Nephron (organoid): ENCODE results near the gene PRDM16.
A peak's percentile ranks its signal among the peaks of the same experiment; 100 is the strongest.

Experiments
- H3K27ac Mint-ChIP-seq, 3 experiments: 2 replicates each; pipeline ENCODE4 v1.8.0; 2020; ENCODE audit warnings: mixed read lengths in 3 of 3, mild to moderate bottlenecking in 2 of 3, moderate library complexity in 1 of 3
- H3K27me3 Mint-ChIP-seq: 2 replicates; pipeline ENCODE4 v1.8.0; 2021; ENCODE audit warnings: low read depth, mild to moderate bottlenecking, moderate library complexity, mixed read lengths
- H3K36me3 Mint-ChIP-seq: 2 replicates; pipeline ENCODE4 v1.8.0; 2020; ENCODE audit warnings: low read depth, mixed read lengths
- H3K4me1 Mint-ChIP-seq: 2 replicates; pipeline ENCODE4 v1.8.0; 2020; ENCODE audit warnings: mixed read lengths
- H3K4me3 Mint-ChIP-seq, 3 experiments: 2 replicates each; pipeline ENCODE4 v1.8.0; 2020; ENCODE audit warnings: mild to moderate bottlenecking in 3 of 3, mixed read lengths in 3 of 3, moderate library complexity in 2 of 3
- H3K9me3 Mint-ChIP-seq: 2 replicates; pipeline ENCODE4 v1.8.0; 2020; ENCODE audit warnings: mixed read lengths
- TF ChIP-seq, protein P1 (sequence below), 3 experiments: fragments of 200-600 bp; sonication (generic); IDR thresholded peaks; one replicate each; pipeline ENCODE4 v1.5.0; 2021; ENCODE audit warnings: antibody characterized with exemption in 3 of 3; ENCODE audit not compliant: unreplicated experiment in 3 of 3

The PRDM16 gene

DNA sequence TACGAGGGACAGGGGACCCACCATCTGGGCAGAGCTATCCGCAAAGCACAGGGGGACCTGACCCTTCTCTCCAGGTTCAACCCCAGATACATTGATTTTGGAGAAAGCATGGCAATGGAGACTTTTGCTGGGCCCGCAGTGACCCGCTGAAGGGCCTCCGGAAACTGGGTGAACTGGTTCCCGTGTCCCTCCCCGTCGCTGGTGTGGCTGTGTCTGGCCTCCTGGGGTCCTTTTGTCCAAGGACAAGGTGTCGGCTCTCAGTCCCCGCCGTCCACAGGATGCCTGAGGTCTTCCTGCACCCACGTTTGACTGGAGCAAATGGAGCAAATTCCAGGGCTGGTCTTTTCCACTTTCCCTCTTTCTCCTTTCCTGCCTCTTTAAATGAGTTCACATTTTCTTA, 176.3 kb downstream of the PRDM16 start:
- TF ChIP-seq, protein P1, sequence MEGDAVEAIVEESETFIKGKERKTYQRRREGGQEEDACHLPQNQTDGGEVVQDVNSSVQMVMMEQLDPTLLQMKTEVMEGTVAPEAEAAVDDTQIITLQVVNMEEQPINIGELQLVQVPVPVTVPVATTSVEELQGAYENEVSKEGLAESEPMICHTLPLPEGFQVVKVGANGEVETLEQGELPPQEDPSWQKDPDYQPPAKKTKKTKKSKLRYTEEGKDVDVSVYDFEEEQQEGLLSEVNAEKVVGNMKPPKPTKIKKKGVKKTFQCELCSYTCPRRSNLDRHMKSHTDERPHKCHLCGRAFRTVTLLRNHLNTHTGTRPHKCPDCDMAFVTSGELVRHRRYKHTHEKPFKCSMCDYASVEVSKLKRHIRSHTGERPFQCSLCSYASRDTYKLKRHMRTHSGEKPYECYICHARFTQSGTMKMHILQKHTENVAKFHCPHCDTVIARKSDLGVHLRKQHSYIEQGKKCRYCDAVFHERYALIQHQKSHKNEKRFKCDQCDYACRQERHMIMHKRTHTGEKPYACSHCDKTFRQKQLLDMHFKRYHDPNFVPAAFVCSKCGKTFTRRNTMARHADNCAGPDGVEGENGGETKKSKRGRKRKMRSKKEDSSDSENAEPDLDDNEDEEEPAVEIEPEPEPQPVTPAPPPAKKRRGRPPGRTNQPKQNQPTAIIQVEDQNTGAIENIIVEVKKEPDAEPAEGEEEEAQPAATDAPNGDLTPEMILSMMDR (IDR thresholded peaks at IDR 0.05; ENCODE audit: unreplicated experiment in 3 of 3), result no peak
- Mint-ChIP-seq H3K27ac (no peak overlapping the region), H3K4me1 (peaks cover 25% of the 10 kb centered on the region), H3K27me3 (peaks cover 82% of the 10 kb centered on the region), H3K4me3 (no peak overlapping the region), H3K9me3 (no peaks in the 10 kb centered on the region), H3K36me3 (no peaks in the 10 kb centered on the region)

DNA sequence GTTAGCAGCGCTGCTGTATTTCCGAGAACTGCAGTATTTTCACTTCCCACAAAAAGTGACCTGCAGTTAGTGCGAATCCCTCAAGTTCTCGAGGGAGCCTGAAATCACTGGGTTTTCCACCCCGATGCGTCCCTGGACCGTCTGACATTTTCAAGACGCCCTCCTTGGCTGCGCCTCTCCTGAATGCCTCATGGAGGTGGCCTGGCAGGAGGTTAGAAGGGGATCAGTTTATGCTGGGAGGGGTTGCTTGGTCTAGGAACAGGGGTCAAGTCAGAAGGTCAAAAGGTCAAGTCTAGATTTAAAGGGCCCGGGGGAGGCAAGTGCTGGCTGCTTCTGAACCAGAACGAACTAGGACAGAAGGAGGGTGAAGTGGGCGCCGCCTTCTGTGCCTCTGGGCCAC, 176.8 kb downstream of the PRDM16 start:
- Mint-ChIP-seq H3K4me3 (peak overlapping the region in 2 of 3 experiments; percentile 17 to 28), H3K27me3 (peaks cover 84% of the 10 kb centered on the region), H3K9me3 (no peaks in the 10 kb centered on the region), H3K36me3 (no peaks in the 10 kb centered on the region), H3K27ac (no peak overlapping the region), H3K4me1 (peaks cover 25% of the 10 kb centered on the region)
- TF ChIP-seq, protein P1 (IDR thresholded peaks at IDR 0.05; ENCODE audit: unreplicated experiment in 3 of 3), result no peak

DNA sequence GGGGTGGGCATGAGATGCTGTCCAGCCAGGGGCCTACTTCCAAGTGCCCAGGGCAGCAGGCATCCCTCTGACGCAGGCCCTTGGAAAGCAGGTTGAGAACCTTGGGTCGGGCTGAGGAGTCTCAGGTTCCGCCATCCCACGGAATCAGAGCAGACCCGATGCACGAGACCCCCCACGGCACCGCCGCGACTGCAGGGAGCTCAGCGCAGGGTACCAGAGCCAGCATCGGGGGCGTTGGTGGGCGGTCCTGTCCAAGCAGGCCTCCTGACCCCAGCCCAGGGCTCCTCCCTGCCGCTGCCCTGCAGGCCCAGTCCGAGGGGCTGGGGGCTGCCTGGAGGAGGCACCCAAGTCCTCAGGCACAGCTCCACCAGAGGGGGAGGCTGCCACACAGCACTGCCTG, 177.2 kb downstream of the PRDM16 start:
- TF ChIP-seq, protein P1 (IDR thresholded peaks at IDR 0.05; ENCODE audit: unreplicated experiment in 3 of 3), result no peak
- peaks cover 25% of the 10 kb centered on the region for H3K4me1 Mint-ChIP-seq
- no peak overlapping the region for H3K27ac Mint-ChIP-seq
- no peak overlapping the region for H3K4me3 Mint-ChIP-seq
- no peaks in the 10 kb centered on the region for H3K36me3 Mint-ChIP-seq
- H3K27me3 Mint-ChIP-seq, result peaks cover 87% of the 10 kb centered on the region
- no peaks in the 10 kb centered on the region for H3K9me3 Mint-ChIP-seq

DNA sequence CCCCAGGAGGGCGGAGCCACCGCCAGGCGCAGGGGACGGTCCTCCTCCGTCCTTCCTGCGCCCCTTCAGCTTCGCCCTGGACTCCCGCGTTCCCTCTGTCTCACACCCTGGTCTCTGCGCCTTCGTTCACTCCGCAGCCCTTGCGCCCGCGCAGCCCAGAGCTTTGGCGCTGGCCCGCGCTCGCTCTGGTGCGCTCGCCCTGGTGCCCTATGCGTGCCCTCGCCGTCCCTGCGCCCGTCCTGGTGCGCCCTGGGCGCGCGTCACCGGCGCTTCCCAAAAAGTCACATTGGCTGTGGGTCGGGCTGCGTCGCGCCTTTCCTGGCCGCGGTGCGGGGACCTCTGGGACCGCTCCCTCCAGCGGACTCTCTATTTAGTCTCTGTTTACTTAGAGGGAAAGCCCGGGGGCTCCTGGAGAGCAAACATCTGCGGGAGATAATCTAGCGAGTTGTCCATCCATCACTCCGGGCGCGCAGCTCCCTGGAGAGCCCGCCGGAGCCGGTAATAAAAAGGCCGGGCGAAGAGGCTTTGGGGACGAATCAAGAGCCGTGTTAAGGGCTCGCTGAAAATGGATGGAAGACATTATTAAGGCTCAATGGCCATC, 178.6 kb downstream of the PRDM16 start:
- Mint-ChIP-seq H3K4me1 (peaks cover 25% of the 10 kb centered on the region), H3K27me3 (peaks cover 86% of the 10 kb centered on the region), H3K36me3 (no peaks in the 10 kb centered on the region), H3K9me3 (no peaks in the 10 kb centered on the region), H3K4me3 (peak overlapping the region; percentile 29 to 66 (median 36)), H3K27ac (peak overlapping the region in 2 of 3 experiments; percentile 5 to 79)
- TF ChIP-seq, protein P1 (IDR thresholded peaks at IDR 0.05; ENCODE audit: unreplicated experiment in 3 of 3), result no peak

DNA sequence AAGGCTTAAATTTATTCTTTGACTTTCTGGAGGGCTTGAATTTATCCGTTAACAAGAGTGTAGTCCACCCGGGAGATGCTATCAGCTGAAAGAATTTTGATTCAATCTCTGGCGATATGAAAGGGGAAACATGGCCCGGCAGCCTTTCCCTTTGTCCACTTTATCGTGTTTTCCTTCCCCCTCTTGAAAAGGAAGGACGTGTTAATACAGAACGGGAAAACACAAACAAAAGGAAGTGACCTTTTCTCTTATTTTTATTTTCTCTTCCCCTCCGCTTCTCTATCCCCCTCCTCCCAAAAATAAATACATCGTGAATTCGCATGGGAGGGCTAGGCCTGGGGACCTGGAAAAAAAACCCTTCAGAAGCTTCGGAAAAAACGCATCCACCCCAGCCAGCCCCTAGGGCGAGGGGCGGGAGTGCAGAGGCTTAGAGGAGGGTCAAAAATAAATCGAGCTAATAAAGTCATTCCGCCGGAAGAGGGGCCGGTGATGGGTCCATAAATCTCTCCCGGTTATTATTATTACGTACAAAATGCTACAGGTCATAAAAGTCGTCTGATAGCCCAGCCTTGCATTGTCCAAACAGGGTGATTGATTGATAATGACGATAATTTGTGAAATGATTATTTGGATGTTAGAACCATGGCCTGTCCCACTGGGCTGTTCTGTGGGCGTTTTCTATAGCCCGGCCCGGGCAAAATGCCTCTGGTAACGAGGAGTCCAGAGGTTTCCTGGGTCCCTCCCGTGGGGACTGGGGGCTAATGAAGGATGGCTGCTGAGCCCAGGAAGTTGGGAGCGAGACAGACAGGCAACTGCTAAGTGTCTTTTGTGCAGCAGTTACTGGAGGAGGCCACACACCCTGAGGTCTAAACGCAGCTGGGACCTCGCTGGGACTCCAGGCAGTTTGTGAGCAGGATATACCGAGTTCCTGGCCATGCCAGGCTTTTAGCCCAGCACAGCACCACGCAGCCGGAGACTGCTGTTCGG, 179.4 kb downstream of the PRDM16 start:
- Mint-ChIP-seq H3K27ac (peak overlapping the region in 2 of 3 experiments; percentile 5 to 79), H3K36me3 (no peaks in the 10 kb centered on the region), H3K9me3 (no peaks in the 10 kb centered on the region), H3K27me3 (peaks cover 79% of the 10 kb centered on the region), H3K4me3 (peak overlapping the region; percentile 29 to 66 (median 36)), H3K4me1 (peaks cover 25% of the 10 kb centered on the region)
- TF ChIP-seq, protein P1 (IDR thresholded peaks at IDR 0.05; ENCODE audit: unreplicated experiment in 3 of 3), result no peak
